HEK293 (cell line): Measurements from ENCODE around the gene MTHFSD.

Experiments
- CTCF ChIA-PET: fragments of 350-600 bp; formaldehyde crosslinking; extraction: SDS; loops from one replicate; lab custom pipeline; 2021; ENCODE audit warnings: antibody characterized with exemption; lab: Yijun Ruan, JAX
- POLR2A ChIA-PET: fragments of 300-600 bp; formaldehyde crosslinking; extraction: SDS; loops from one replicate; lab custom pipeline; 2020; ENCODE audit warnings: antibody characterized with exemption, inconsistent platforms; lab: Yijun Ruan, JAX
- H3K27ac ChIP-seq: fragments of 200-500 bp; sonication (Bioruptor generic); 2 replicates; pipeline ENCODE4 v1.5.1; 2014; ENCODE audit warnings: low read depth, low read length, control low read depth, inconsistent platforms; ENCODE audit errors: extremely low read depth
- H3K36me3 ChIP-seq, 2 experiments: fragments of 200-500 bp in 1 of 2; sonication (Bioruptor generic) in 1 of 2; 1 replicate in 1 of 2; 2 replicates in 1 of 2; pipeline ENCODE4 v1.5.1; 2014 to 2017; ENCODE audit warnings: inconsistent platforms in 2 of 2, low read length in 2 of 2; ENCODE audit not compliant: control insufficient read depth in 2 of 2, insufficient read depth in 1 of 2
- H3K4me1 ChIP-seq: fragments of 200-500 bp; sonication (Bioruptor generic); 2 replicates; pipeline ENCODE4 v1.5.1; 2014; ENCODE audit warnings: mild to moderate bottlenecking, low read length, inconsistent platforms; ENCODE audit not compliant: control insufficient read depth, insufficient read depth
- H3K4me3 ChIP-seq: 2 replicates; pipeline ENCODE4 v1.5.1; 2011; ENCODE audit warnings: low read depth, mild to moderate bottlenecking, control low read depth, low read length, moderate library complexity
- H3K9me3 ChIP-seq: fragments of 200-500 bp; sonication (Bioruptor generic); 2 replicates; pipeline ENCODE4 v1.5.1; 2014; ENCODE audit warnings: low read depth, low read length, inconsistent platforms; ENCODE audit not compliant: control insufficient read depth, insufficient read depth
- CTCF ChIP-seq: fragments of 450-650 bp; formaldehyde crosslinking; IDR thresholded peaks from 2 replicates; pipeline ENCODE4 v1.5.1; 2016; ENCODE audit warnings: missing biosample characterization, missing genetic modification characterization
- EGR2 ChIP-seq: fragments of 450-650 bp; formaldehyde crosslinking; IDR thresholded peaks from 2 replicates; pipeline ENCODE4 v1.5.1; 2016; ENCODE audit warnings: low read depth, missing biosample characterization, missing genetic modification characterization
- PRDM10 ChIP-seq: fragments of 450-650 bp; formaldehyde crosslinking; IDR thresholded peaks from 2 replicates; pipeline ENCODE4 v1.5.1; 2016; ENCODE audit warnings: missing biosample characterization, missing genetic modification characterization
- SCRT2 ChIP-seq: fragments of 450-650 bp; formaldehyde crosslinking; IDR thresholded peaks from 2 replicates; pipeline ENCODE4 v1.5.1; 2016; ENCODE audit warnings: missing biosample characterization, missing genetic modification characterization
- ZFHX2 ChIP-seq: fragments of 450-650 bp; formaldehyde crosslinking; conservative IDR thresholded peaks from 2 replicates; pipeline ENCODE4 v1.5.1; 2016; ENCODE audit warnings: missing biosample characterization, missing genetic modification characterization
- ZNF121 ChIP-seq: fragments of 450-650 bp; formaldehyde crosslinking; IDR thresholded peaks from 2 replicates; pipeline ENCODE4 v1.5.1; 2016; ENCODE audit warnings: missing biosample characterization, missing genetic modification characterization
- ZNF24 ChIP-seq: fragments of 450-650 bp; formaldehyde crosslinking; IDR thresholded peaks from 2 replicates; pipeline ENCODE4 v1.5.1; 2016; ENCODE audit warnings: missing biosample characterization, missing genetic modification characterization
- ZNF292 ChIP-seq: fragments of 450-650 bp; formaldehyde crosslinking; IDR thresholded peaks from 2 replicates; pipeline ENCODE4 v1.5.1; 2016; ENCODE audit warnings: low read depth, missing biosample characterization, missing genetic modification characterization, borderline replicate concordance
- ZNF302 ChIP-seq: fragments of 450-650 bp; formaldehyde crosslinking; IDR thresholded peaks from 2 replicates; pipeline ENCODE4 v1.5.1; 2016; ENCODE audit warnings: missing biosample characterization, missing genetic modification characterization, low read depth
- ZNF335 ChIP-seq: fragments of 450-650 bp; formaldehyde crosslinking; conservative IDR thresholded peaks from 2 replicates; pipeline ENCODE4 v1.5.1; 2016; ENCODE audit warnings: missing biosample characterization, missing genetic modification characterization
- ZNF37A ChIP-seq: fragments of 450-650 bp; IDR thresholded peaks from 2 replicates; pipeline ENCODE4 v1.5.1; 2018; ENCODE audit warnings: missing biosample characterization, missing genetic modification characterization
- ZNF394 ChIP-seq: fragments of 450-650 bp; formaldehyde crosslinking; IDR thresholded peaks from 2 replicates; pipeline ENCODE4 v1.5.1; 2016; ENCODE audit warnings: missing biosample characterization, missing genetic modification characterization, mild to moderate bottlenecking, moderate library complexity, borderline replicate concordance
- ZNF404 ChIP-seq: fragments of 450-650 bp; formaldehyde crosslinking; IDR thresholded peaks from 2 replicates; pipeline ENCODE4 v1.5.1; 2017; ENCODE audit warnings: missing biosample characterization, missing genetic modification characterization
- ZNF621 ChIP-seq: fragments of 450-650 bp; formaldehyde crosslinking; IDR thresholded peaks from 2 replicates; pipeline ENCODE4 v1.5.1; 2017; ENCODE audit warnings: missing biosample characterization, missing genetic modification characterization
- ZNF629 ChIP-seq: fragments of 450-650 bp; formaldehyde crosslinking; IDR thresholded peaks from 2 replicates; pipeline ENCODE4 v1.5.1; 2017; ENCODE audit warnings: missing biosample characterization, missing genetic modification characterization
- ZNF654 ChIP-seq: fragments of 450-650 bp; formaldehyde crosslinking; IDR thresholded peaks from 2 replicates; pipeline ENCODE4 v1.5.1; 2016; ENCODE audit warnings: low read depth, missing biosample characterization, missing genetic modification characterization
- ZNF660 ChIP-seq: fragments of 450-650 bp; IDR thresholded peaks from 2 replicates; pipeline ENCODE4 v1.5.1; 2018; ENCODE audit warnings: missing biosample characterization, mild to moderate bottlenecking, missing genetic modification characterization
- TF ChIP-seq, protein P1 (sequence below): fragments of 450-650 bp; formaldehyde crosslinking; IDR thresholded peaks from 2 replicates; pipeline ENCODE4 v1.5.1; 2016; ENCODE audit warnings: missing biosample characterization, missing genetic modification characterization

The MTHFSD gene

DNA sequence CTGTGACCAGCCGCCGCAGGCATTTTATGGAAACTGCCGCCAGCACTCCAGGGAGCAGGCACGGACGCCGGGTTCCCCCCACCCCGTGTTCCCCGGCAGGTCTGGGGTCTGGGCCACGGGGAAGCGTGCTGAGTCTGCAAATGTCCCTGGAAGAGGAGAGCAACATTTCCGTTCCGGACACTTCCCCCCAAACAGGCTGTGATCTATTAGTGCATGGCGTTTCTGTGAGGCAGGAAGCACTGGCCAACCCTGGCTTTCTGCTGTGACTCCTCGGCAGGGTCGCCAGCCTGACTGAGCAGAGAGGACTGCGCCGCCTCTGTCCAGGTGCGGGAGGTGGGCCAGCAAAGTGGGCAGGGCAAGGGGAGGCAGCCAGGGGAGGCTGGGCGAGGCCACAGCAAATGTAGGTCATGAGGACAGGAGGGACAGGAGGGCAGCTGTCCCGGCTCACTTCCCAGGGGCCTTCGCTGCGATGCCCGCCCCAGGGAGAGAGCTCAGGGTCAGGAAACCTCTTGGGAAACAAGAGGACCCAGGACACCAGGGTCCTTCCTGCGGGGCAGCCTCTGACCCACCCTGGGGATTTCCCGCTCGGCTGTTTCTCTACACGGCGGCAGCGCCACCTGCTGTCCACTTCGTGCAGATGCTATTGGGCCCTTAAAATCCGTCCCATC, 35.3 kb downstream of the MTHFSD start (continued):
- peak; percentile 18; the same call in 1 of the 2 replicates for TF ChIP-seq PRDM10 (tag by site-specific recombination)

GRCh38 chr16:86519007-86519648, 35.9 kb downstream of the MTHFSD start:
- ChIA-PET POLR2A (interaction anchor here (2.3 kb wide), 1 partner anchor 266 kb away, joined by 15 read pairs; no protein-coding TSS in a partner anchor), CTCF (interaction anchor here (0.6 to 6.0 kb wide), 25 partner anchors 8 to 698 kb away, joined by 3 to 135 read pairs (median 6); no protein-coding TSS in a partner anchor)
- peaks cover 0 to 8% of the 10 kb centered on the region in 2 experiments; a peak in 1 of 3 replicates for H3K36me3 ChIP-seq
- H3K9me3 ChIP-seq: no peaks in the 10 kb centered on the region
- H3K27ac ChIP-seq: no peak overlapping the region
- H3K4me3 ChIP-seq: no peak overlapping the region
- no peaks in the 10 kb centered on the region for H3K4me1 ChIP-seq
- no peak for TF ChIP-seq ZNF24 (tag by site-specific recombination)
- 0 out of 2 replicates have a peak, but pooled peaks have one; percentile 16 for TF ChIP-seq SCRT2 (tag by site-specific recombination)

GRCh38 chr16:86517652-86518258, 37.3 kb downstream of the MTHFSD start:
- Histone ChIP-seq H3K4me1 (no peaks in the 10 kb centered on the region), H3K4me3 (no peak overlapping the region), H3K27ac (no peak overlapping the region), H3K9me3 (no peaks in the 10 kb centered on the region), H3K36me3 (peaks cover 0 to 18% of the 10 kb centered on the region in 2 experiments; a peak in 1 of 3 replicates)
- POLR2A ChIA-PET: interaction anchor here (0.6 to 2.3 kb wide), 4 partner anchors 134 to 445 kb away, joined by 3 to 15 read pairs (median 6); no protein-coding TSS in a partner anchor
- peak; percentile 74 for TF ChIP-seq ZNF654
- peak; percentile 60; the same call in 1 of the 2 replicates for TF ChIP-seq EGR2
- TF ChIP-seq ZNF629 (tag by site-specific recombination): no peak
- 0 out of 2 replicates have a peak, but pooled peaks have one; percentile 20 for TF ChIP-seq ZNF660 (tag by site-specific recombination)
- TF ChIP-seq ZNF302 (tag by site-specific recombination): no peak
- TF ChIP-seq ZNF37A (tag by site-specific recombination): no peak
- no peak for TF ChIP-seq ZNF621 (tag by site-specific recombination)
- TF ChIP-seq ZNF335 (tag by site-specific recombination): peak; percentile 22; the same call in 1 of the 2 replicates
- TF ChIP-seq ZNF121 (tag by site-specific recombination): no peak
- no peak for TF ChIP-seq ZNF292
- TF ChIP-seq, protein P1, sequence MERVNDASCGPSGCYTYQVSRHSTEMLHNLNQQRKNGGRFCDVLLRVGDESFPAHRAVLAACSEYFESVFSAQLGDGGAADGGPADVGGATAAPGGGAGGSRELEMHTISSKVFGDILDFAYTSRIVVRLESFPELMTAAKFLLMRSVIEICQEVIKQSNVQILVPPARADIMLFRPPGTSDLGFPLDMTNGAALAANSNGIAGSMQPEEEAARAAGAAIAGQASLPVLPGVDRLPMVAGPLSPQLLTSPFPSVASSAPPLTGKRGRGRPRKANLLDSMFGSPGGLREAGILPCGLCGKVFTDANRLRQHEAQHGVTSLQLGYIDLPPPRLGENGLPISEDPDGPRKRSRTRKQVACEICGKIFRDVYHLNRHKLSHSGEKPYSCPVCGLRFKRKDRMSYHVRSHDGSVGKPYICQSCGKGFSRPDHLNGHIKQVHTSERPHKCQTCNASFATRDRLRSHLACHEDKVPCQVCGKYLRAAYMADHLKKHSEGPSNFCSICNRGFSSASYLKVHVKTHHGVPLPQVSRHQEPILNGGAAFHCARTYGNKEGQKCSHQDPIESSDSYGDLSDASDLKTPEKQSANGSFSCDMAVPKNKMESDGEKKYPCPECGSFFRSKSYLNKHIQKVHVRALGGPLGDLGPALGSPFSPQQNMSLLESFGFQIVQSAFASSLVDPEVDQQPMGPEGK (tag by site-specific recombination): no peak
- peak; percentile 88 for TF ChIP-seq CTCF (tag by site-specific recombination)
- no peak for TF ChIP-seq ZNF394 (tag by site-specific recombination)
- TF ChIP-seq ZNF404 (tag by site-specific recombination): no peak
- TF ChIP-seq ZFHX2 (tag by site-specific recombination): peak; percentile 64
- CTCF ChIA-PET: interaction anchor here (0.5 to 6.0 kb wide), 57 partner anchors 8 to 1371 kb away, joined by 3 to 135 read pairs (median 4); no protein-coding TSS in a partner anchor
